GM19397 (cell line): ENCODE data around the gene GP2.

Source experiments
- ATAC-seq: cut with Tn5 transposase; IDR thresholded peaks from one replicate; pipeline ENCODE4 v1.9.1; 2021; ENCODE audit warnings: mild to moderate bottlenecking, moderate library complexity; ENCODE audit not compliant: unreplicated experiment

Gene GP2

GRCh38 chr16:20327444-20328041 lies at the start of gene GP2:
Gene GP2, minus strand, starts transcription at chr16:20327513. Its CDS starts 1,082 bp downstream, at chr16:20326431.
- ATAC-seq = no peak

GRCh38 chr16:20372701-20373100 lies 45.4 kb upstream of the GP2 start:
- ATAC-seq = no peak

GRCh38 chr16:20369452-20370054 lies 42.2 kb upstream of the GP2 start:
- no peak for ATAC-seq

- ATAC-seq = no peak
These were observed 36.7 kb upstream of the GP2 start for GRCh38 chr16:20364051-20364450.

- no peak for ATAC-seq
These were observed 35.9 kb upstream of the GP2 start for GRCh38 chr16:20363191-20363590.

GRCh38 chr16:20359997-20360396 lies 32.7 kb upstream of the GP2 start:
- no peak for ATAC-seq

- ATAC-seq = no peak
These were observed 27.9 kb upstream of the GP2 start for GRCh38 chr16:20355114-20355782.

GRCh38 chr16:20353379-20353778 lies 26.1 kb upstream of the GP2 start:
- ATAC-seq = no peak

- ATAC-seq = no peak
These were observed 25.3 kb upstream of the GP2 start, which contains the start of gene UMOD for GRCh38 chr16:20352615-20353014. Gene UMOD, minus strand, starts transcription at chr16:20352715. Its CDS starts 1,978 bp downstream, at chr16:20350737.

GRCh38 chr16:20349615-20350014 lies 22.3 kb upstream of the GP2 start:
- ATAC-seq = no peak

- no peak for ATAC-seq
These were observed 21.3 kb upstream of the GP2 start for GRCh38 chr16:20348365-20349185.

- no peak for ATAC-seq
These were observed 20.5 kb upstream of the GP2 start for GRCh38 chr16:20347666-20348364.

- ATAC-seq = no peak
These were observed 17.3 kb upstream of the GP2 start for GRCh38 chr16:20344611-20345010.

- no peak for ATAC-seq
These were observed 12.4 kb upstream of the GP2 start for GRCh38 chr16:20339744-20340143.

- ATAC-seq = no peak
These were observed 9.6 kb upstream of the GP2 start for GRCh38 chr16:20336955-20337354.

- ATAC-seq = no peak
These were observed 7.1 kb upstream of the GP2 start for GRCh38 chr16:20334396-20334795.

- ATAC-seq = no peak
These were observed 5.8 kb upstream of the GP2 start for GRCh38 chr16:20333120-20333519.

- ATAC-seq = no peak
These were observed 5.1 kb upstream of the GP2 start for GRCh38 chr16:20332411-20332810.

GRCh38 chr16:20331635-20332034 lies 4.3 kb upstream of the GP2 start:
- ATAC-seq = no peak

GRCh38 chr16:20329392-20330138 lies 2.3 kb upstream of the GP2 start:
- ATAC-seq = no peak
